Endodermal cell (in vitro differentiated cells): ENCODE results near the gene ITGA11. TPM values are rescaled to one million over a fixed set of nuclear protein-coding genes. Genes with fewer than 3 reads are reported as not detected.

ENCODE experiments used
- DNase-seq: peaks from one replicate; pipeline ENCODE4 v3.0.0-alpha.2; 2017
- H3K27ac ChIP-seq: 2 replicates; pipeline ENCODE4 v1.5.1; 2013; ENCODE audit warnings: mild to moderate bottlenecking, low read depth, low read length, moderate library complexity
- H3K27me3 ChIP-seq: 2 replicates; pipeline ENCODE4 v1.6.1; 2013; ENCODE audit warnings: mild to moderate bottlenecking, low read length, moderate library complexity; ENCODE audit not compliant: insufficient read depth, control insufficient read depth, poor library complexity, severe bottlenecking
- H3K36me3 ChIP-seq: 2 replicates; pipeline ENCODE4 v1.7.0; 2013; ENCODE audit warnings: mild to moderate bottlenecking, low read length, moderate library complexity; ENCODE audit not compliant: control insufficient read depth, insufficient read depth
- H3K4me1 ChIP-seq: one replicate; pipeline ENCODE4 v1.7.0; 2013; ENCODE audit warnings: low read length; ENCODE audit not compliant: control insufficient read depth, insufficient read depth
- H3K4me3 ChIP-seq: 2 replicates; pipeline ENCODE4 v1.5.1; 2013; ENCODE audit warnings: mild to moderate bottlenecking, low read length, moderate library complexity
- H3K9ac ChIP-seq: 2 replicates; pipeline ENCODE4 v1.6.1; 2013; ENCODE audit warnings: mild to moderate bottlenecking, low read length, moderate library complexity; ENCODE audit not compliant: poor library complexity, severe bottlenecking; ENCODE audit errors: extremely low read depth
- H3K9me3 ChIP-seq: 2 replicates; pipeline ENCODE4 v1.6.1; 2013; ENCODE audit warnings: mild to moderate bottlenecking, low read length, moderate library complexity; ENCODE audit not compliant: control insufficient read depth
- H3K27ac Mint-ChIP-seq: 2 replicates; pipeline ENCODE4 v1.8.0; 2020; ENCODE audit warnings: mixed read lengths
- H3K27me3 Mint-ChIP-seq: 2 replicates; pipeline ENCODE4 v1.8.0; 2021; ENCODE audit warnings: mild to moderate bottlenecking, mixed read lengths; ENCODE audit not compliant: insufficient read depth
- H3K36me3 Mint-ChIP-seq: 2 replicates; pipeline ENCODE4 v1.8.0; 2020; ENCODE audit warnings: low read depth, mixed read lengths
- H3K4me1 Mint-ChIP-seq: 2 replicates; pipeline ENCODE4 v1.8.0; 2020; ENCODE audit warnings: mixed read lengths
- H3K4me3 Mint-ChIP-seq: 2 replicates; pipeline ENCODE4 v1.8.0; 2020; ENCODE audit warnings: mild to moderate bottlenecking, moderate library complexity, mixed read lengths
- H3K9me3 Mint-ChIP-seq: 2 replicates; pipeline ENCODE4 v1.8.0; 2020; ENCODE audit warnings: mild to moderate bottlenecking, mixed read lengths
- CTCF ChIP-seq: fragments of 200-600 bp; sonication (generic); conservative IDR thresholded peaks from 2 replicates; pipeline ENCODE4 v1.5.0; 2021; ENCODE audit warnings: antibody characterized with exemption, mild to moderate bottlenecking
- WGBS, 2 experiments: methylation state at CpG; one replicate each; pipeline versions ENCODE4 v1.1.5 to v1.1.7; 2013; ENCODE audit warnings: missing lambda C conversion rate in 2 of 2, mixed read lengths in 1 of 2; ENCODE audit not compliant: insufficient coverage in 1 of 2, insufficient read length in 1 of 2; 5-methylcytosine and 5-hydroxymethylcytosine counted together
- total RNA-seq, 2 donors: library from RNA; stranded (reverse); fragmentation: NEBNext Ultra II Directional in 1 of 2; extraction: Animal tissue kit (Norgen Biotek cat#: 25700) in 1 of 2; gene quantifications; 2 replicates in 1 of 2; 3 replicates in 1 of 2; pipeline ENCODE4 v1.2.1, GENCODE V29; 2021

The ITGA11 gene
- total RNA-seq, 2 donors from 2014 or later, result 0.35 to 1.4 TPM

GRCh38 chr15:68289621-68290352, 142.2 kb downstream of the ITGA11 start:
- peaks cover 2% of the 10 kb centered on the region for H3K9me3 Mint-ChIP-seq
- Histone ChIP-seq H3K4me1 (peaks cover 3% of the 10 kb centered on the region), H3K27me3 (no peaks in the 10 kb centered on the region), H3K36me3 (peaks cover 73% of the 10 kb centered on the region), H3K9ac (no peak overlapping the region), H3K27ac (no peak overlapping the region), H3K9me3 (peaks cover 7% of the 10 kb centered on the region), H3K4me3 (no peak overlapping the region)
- 95 to 96% methylated on average over 12 to 14 of the region's 14 CpGs for WGBS, 2 experiments
- H3K4me3 Mint-ChIP-seq, result no peak overlapping the region
- H3K36me3 Mint-ChIP-seq, result peaks cover 33% of the 10 kb centered on the region
- H3K27me3 Mint-ChIP-seq, result no peaks in the 10 kb centered on the region
- H3K4me1 Mint-ChIP-seq, result peaks cover 20% of the 10 kb centered on the region
- TF ChIP-seq CTCF, result no peak
- no peak for DNase-seq
- H3K27ac Mint-ChIP-seq, result no peak overlapping the region

GRCh38 chr15:68289057-68289456, 142.9 kb downstream of the ITGA11 start:
- Histone ChIP-seq H3K9ac (no peak overlapping the region), H3K27ac (no peak overlapping the region), H3K36me3 (peaks cover 76% of the 10 kb centered on the region), H3K27me3 (no peaks in the 10 kb centered on the region), H3K4me1 (peaks cover 3% of the 10 kb centered on the region), H3K9me3 (peaks cover 15% of the 10 kb centered on the region), H3K4me3 (no peak overlapping the region)
- WGBS, 2 experiments, result 89 to 100% methylated on average over 1 of the region's 2 CpGs
- Mint-ChIP-seq H3K36me3 (peaks cover 39% of the 10 kb centered on the region), H3K27ac (no peak overlapping the region), H3K4me3 (no peak overlapping the region), H3K9me3 (peaks cover 7% of the 10 kb centered on the region), H3K4me1 (peaks cover 20% of the 10 kb centered on the region), H3K27me3 (no peaks in the 10 kb centered on the region)
- TF ChIP-seq CTCF, result no peak
- DNase-seq, result no peak

- Mint-ChIP-seq H3K9me3 (peaks cover 7% of the 10 kb centered on the region), H3K27me3 (no peaks in the 10 kb centered on the region), H3K4me1 (peaks cover 28% of the 10 kb centered on the region), H3K36me3 (peaks cover 38% of the 10 kb centered on the region), H3K27ac (no peak overlapping the region), H3K4me3 (no peak overlapping the region)
- H3K36me3 ChIP-seq, result peaks cover 50% of the 10 kb centered on the region
- H3K4me3 ChIP-seq, result no peak overlapping the region
- H3K4me1 ChIP-seq, result peaks cover 3% of the 10 kb centered on the region
- H3K27ac ChIP-seq, result no peak overlapping the region
- 97 to 100% methylated on average over 1 to 4 of the region's 5 CpGs for WGBS, 2 experiments
- TF ChIP-seq CTCF, result no peak
- no peak overlapping the region for H3K9ac ChIP-seq
- peaks cover 15% of the 10 kb centered on the region for H3K9me3 ChIP-seq
- H3K27me3 ChIP-seq, result no peaks in the 10 kb centered on the region
- no peak for DNase-seq
Measured at GRCh38 chr15:68286256-68286655, 145.7 kb downstream of the ITGA11 start.
